Smooth muscle cell of the brain vasculature (primary cell): Measurements from ENCODE around the gene ZNF776.
"Not testable (repeated sequence)": the region's sequence is repeated elsewhere in the genome, so short reads cannot be mapped to it uniquely, and the experiment has no call there.

ENCODE experiments used
- DNase-seq: peaks from one replicate; pipeline ENCODE4 v3.0.0-alpha.2; 2012; ENCODE audit warnings: low read depth, low spot score

ZNF776 gene

DNA sequence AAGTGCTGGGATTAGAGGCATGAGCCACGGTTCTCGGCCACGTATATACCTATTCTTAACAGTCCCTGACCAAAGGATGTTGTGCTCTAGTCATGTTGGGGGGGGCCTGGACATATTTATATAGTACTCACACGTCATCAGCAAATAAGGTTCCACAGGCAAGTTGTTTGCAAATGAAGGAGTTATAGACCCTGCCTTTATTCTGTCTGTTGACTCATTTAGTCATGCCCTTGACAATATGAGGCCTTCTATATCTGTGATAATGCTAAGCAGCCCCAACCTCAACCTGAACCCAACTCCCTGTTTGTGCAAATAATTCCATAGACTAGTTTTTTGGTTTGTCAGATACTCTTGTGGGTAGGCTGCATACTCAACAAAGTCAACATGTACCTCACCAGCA, 31.7 kb downstream of the ZNF776 start:
- no peak for DNase-seq

- no peak for DNase-seq
These were observed 32.7 kb downstream of the ZNF776 start for GRCh38 chr19:57779220-57779845.

- no peak for DNase-seq
These were observed 39.7 kb downstream of the ZNF776 start for GRCh38 chr19:57786286-57786685.

GRCh38 chr19:57786906-57787305, 40.3 kb downstream of the ZNF776 start:
- no peak for DNase-seq

DNA sequence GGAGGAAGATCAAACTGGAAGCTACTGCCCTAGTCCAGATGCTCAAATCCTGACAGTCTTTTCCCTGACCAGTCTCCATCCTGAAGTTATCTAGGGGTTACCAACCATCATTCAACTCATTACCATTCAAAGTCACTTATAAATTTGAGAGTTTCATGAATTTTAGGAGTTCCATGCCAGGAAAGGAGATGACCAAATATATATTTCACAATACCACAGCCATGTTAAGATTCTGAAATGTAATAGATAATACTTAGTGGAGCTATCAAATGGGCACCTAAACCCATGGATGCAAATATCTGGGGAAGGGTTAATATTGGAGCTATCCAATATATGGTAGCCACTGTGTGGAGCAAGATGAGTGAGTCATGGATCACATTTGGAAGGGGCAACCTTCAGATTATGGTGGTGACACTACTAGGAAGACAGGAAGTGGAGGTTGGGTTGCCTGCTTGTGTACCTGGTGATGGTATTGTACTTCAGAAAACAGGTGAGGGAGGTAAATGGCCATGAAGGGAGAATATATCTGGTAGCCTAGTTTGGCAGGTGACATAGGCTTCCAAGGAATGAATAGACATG, 41.6 kb downstream of the ZNF776 start:
- DNase-seq, result no peak

GRCh38 chr19:57789288-57789687, 42.7 kb downstream of the ZNF776 start:
- DNase-seq, result no peak

DNA sequence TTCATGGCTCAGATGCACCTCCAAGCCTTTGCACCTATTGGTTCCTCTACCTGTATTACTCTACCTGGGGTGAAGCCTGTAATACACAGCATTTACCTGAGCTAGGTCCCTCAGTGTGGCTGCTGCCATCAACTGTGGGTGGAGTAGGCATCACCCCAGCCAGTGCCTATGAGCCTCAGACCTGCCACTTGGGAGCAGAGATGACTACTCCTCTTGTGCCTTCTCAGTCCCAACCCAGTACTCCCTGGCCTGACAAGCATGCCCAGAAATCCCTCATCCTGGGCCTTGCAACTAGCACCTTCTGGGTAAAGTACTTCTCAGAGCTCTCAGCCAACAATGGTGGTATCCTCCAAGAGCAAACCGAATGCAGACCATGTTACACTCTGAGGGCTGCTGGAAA, 50.0 kb downstream of the ZNF776 start:
- DNase-seq, result not testable (repeated sequence)

- no peak for DNase-seq
These were observed 54.1 kb downstream of the ZNF776 start for GRCh38 chr19:57800696-57801095.

GRCh38 chr19:57802269-57802668, 55.7 kb downstream of the ZNF776 start:
- DNase-seq, result no peak

DNA sequence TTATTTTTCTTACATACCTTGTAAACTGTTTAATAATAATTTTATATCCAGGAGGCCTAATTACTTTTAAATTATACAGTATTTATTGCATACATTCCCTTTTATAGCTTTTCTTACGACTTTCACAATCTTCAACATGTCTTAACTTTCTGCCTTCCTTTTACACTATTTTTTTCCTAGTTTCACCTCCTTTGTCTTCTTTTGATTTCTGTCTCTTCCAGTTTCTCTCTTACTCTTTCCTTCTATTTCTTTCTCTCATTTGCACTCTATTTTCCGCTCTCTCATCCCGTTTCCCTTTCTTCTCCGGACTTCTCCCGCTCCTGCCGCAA, 56.6 kb downstream of the ZNF776 start:
- DNase-seq, result no peak

- peak; percentile 50 for DNase-seq
These were observed 57.1 kb downstream of the ZNF776 start for GRCh38 chr19:57803594-57804325.

DNA sequence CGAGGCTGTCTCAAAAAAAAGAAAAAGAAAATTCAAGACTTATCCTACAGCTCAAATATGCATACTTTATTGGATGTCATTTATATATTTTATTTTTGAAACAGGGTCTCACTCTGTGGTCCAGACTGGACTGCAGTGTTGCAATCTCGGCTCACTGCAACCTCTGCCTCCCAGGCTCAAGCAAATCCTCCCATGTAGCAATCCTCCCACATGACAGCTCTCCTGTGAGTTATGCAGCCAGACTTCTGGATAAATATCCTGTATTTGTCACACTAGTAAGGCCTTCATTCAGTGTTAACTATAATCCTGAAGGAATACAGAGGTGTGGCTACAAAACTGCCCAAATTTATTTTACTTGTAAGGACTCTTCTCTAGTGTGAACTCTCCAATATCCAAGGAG, 60.9 kb downstream of the ZNF776 start:
- DNase-seq, result no peak
